Right lobe of liver (tissue), 4 donors: ENCODE measurements around the gene TBL1Y.

Source experiments
- CTCF ChIP-seq, 4 donors: fragments of 200-600 bp in 3 of 4; fragments of 450-650 bp in 1 of 4; IDR thresholded peaks; one replicate each; pipeline versions ENCODE4 v1.5.1 to v1.8.0; 2016 to 2022; ENCODE audit warnings: antibody characterized with exemption in 4 of 4, mild to moderate bottlenecking in 2 of 4
- POLR2A ChIP-seq: fragments of 450-650 bp; IDR thresholded peaks from one replicate; pipeline ENCODE4 v1.6.1; 2017; ENCODE audit warnings: antibody characterized with exemption, mild to moderate bottlenecking
- donor health status: DM: no; HTN: no; CAD: no.
- donor health status: DM: no; HTN: no; CAD: no.
- donor health status: DM: no; HTN: yes; CAD: no.

- TF ChIP-seq CTCF (IDR thresholded peaks at IDR 0.05) (no peak), POLR2A (no peak)
Observed at GRCh38 chrY:7085606-7086005, 175.1 kb downstream of the TBL1Y start.
